ENCODE data around the gene KCNK10.
A peak's percentile ranks its signal among the peaks of the same experiment; 100 is the strongest.

KCNK10 gene

GRCh38 chr14:88168498-88169165 is 154.4 kb downstream of the KCNK10 start:
- DNase-seq, result peak; percentile 6 to 7

DNA sequence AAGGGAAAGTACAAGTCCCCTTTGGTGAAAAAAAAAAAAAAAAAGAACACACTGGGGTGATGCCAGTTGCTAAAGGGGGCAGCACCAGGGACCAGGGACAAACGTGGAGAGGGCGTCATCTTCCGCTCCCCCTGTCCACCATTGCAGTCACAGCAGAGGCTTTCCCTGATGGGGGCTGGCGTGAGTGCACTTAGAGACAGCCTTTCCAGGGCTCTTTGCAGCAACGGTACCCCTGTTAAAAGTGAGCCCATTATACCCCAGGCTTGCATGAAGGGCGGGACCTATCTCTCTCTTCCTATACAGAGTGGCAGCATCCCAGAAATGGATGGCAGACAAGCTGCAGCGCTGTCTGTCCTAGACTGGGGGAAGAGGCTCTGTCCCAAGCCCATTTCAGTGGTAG is 155.0 kb downstream of the KCNK10 start:
- no peak for DNase-seq

DNA sequence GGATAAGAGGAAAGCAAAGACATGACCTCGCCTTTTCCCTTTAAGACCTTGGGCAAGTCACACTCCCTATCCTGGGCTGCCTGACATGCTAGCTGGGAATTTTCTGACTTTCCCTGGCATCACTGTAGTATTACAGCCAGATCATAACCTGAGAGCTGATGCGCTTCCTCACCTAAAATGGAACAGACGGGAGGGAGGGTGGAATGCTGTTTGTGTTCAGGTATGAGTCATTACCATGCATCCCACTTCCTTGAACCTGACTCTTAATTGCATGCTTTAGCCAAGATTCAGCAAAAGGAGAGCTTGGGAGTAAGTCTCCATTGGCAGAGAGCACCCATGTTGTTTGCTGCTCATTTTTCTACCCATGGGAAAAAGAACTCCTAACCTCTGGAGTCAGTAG is 156.5 kb downstream of the KCNK10 start:
- DNase-seq, result no peak

DNA sequence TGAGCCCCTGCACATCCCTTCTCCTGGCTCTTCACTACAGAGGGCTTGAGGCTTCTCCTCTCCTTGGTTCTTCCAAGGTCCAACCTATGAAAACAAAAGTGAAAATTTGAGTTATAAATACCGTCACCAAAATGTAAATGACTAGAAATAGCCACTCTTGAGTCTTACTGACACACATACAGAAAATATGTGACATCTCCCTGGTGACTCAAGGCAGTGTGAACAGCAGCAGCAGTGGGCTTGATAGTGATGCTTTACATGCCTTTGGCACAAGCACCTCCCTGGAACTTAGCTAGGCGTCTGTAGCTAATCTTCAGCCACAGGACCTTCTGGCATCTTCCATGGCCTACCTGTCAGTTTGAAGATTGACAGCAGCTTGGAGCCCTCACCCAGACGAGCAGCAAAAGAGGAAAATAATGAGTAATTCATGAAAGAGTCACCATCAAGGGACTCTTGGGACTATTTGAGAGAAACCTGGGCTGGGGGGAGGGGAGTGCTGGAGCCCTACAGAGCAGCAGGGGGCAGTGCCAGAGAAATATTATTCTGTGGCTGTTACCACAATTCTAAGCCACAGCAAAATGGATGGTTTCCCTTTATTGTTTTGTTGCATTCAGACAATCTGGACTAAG is 158.0 kb downstream of the KCNK10 start:
- no peak for DNase-seq

DNA sequence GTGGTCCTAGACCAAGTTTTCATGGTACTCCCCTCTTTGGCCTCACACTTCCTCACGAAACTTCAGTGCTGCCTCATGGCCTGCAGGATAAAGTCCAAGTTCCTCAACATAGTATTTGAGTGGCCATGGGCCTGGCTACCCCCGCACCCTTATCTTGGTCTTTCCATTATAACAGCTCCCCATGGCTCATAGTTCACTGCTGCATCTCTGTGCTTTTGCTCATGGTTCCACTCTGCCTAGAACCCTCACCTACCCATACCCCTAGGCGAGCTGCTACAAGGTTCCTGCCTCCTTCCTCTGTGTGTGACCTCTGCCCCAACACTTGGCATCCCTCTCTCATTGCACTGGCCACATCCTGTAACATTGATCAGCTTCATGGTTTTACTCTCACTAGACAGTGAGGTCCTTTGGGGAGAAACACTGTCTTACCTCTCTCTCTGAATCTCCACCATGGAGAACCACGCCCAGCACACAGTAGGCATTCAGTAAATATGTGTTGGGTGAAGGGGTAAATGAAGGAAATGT is 159.3 kb downstream of the KCNK10 start:
- DNase-seq, result no peak

GRCh38 chr14:88156127-88156526 is 166.9 kb downstream of the KCNK10 start:
- DNase-seq, result no peak

DNA sequence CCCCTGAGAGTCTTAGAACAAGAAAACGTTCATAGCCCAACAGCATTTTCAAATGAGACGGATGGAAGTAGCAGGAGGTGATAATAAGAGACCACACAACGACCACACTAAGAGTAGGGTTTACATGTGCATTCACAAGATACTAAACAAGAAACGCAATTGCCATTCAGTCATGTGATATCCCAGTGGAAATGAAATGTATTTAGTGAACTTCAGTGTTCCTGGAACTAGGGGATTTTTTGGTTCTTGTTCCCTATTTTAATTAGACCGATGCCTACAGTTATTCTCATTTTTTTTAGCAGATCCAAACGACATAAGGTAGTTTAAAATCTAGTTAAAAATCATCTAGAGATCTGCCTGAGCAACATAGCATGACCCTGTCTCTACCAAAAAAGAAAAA is 168.1 kb downstream of the KCNK10 start:
- DNase-seq, result no peak

GRCh38 chr14:88154321-88154720 is 168.7 kb downstream of the KCNK10 start:
- DNase-seq, result no peak

DNA sequence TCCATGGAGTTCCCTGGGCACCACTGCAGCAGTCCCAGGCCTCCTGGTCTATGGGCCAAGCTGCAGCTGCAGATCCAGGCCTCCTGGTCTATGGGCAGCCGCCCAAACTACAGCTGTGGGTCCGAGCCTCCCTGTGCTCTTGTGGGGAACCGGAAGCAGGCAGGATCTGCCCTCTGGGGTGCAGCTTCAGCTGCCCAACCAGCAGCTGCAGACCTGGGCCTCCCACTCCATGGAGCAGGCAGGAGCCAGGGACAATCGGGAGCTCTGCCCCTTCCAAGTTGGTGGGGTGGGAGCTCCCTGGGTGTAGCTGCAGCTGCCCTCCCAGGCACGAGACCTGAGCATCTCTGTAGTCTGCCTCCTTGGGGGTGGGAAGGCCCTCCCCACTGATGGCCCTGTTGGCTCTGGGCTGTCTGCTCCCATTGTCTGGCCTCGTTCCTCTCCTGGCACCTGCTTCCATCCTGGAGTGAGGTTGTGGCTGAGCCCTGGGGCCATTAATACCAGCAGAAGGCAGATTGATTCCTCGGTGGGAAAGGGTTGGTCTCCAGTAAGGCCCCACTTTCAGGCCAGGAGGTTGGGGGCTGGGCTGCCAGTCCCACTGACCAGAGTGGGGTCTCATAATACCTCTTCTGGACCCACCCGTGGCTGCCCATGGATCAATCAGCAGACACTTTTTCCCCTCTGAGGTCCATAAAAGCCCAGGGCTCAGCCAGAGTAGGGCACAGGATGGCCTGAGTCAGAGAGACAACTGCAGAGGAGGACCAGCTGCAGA is 176.0 kb downstream of the KCNK10 start:
- no peak for DNase-seq

- no peak for DNase-seq
Observed at GRCh38 chr14:88143810-88144209, 179.3 kb downstream of the KCNK10 start.

DNA sequence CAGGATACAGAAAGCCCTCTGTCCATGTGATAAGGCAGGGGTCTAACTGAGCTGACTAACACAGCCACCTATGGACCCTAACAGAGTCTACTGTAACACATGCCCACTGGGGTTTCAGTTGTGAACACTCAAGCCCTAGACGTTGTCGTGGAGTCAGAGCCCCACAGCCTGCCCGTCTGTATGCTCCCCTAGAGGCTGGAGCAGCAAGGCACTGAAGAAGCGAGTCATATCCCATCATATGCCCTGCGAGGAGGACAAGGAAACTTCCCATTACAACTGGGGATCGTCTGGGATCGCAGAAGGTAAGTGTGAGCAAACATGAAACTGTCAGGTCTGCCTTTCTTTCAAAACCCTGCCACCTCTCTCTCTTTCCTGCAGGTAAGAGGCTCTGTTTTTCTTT is 180.1 kb downstream of the KCNK10 start:
- DNase-seq, result no peak

DNA sequence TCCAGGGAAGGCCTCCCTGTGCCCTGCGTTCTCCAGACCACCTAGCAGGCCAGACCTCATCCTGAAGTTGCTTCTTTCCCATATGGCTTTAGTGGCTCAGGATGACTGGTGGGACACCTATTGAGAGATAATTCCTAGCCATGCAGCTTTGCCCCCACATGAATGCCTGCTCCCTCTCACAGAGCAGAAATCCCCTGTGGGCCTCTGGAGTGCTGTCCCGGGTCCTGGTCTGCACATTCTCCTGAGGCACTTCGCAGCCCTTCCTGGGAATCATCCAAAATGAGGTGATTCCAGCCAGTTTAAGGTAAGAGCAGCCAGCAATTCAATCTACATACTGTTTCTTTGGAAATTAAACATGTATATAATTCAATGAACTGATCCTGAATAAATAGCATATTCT is 182.2 kb downstream of the KCNK10 start:
- no peak for DNase-seq

- no peak for DNase-seq
Observed at GRCh38 chr14:88137327-88137726, 185.7 kb downstream of the KCNK10 start.
